GM18951 (cell line): ENCODE measurements around the gene RAB3B.

Source experiments
- POLR2A ChIP-seq: IDR thresholded peaks from 4 replicates; pipeline ENCODE4 v1.6.1; 2011; ENCODE audit warnings: mild to moderate bottlenecking; ENCODE audit not compliant: insufficient read length, insufficient read depth; ENCODE audit errors: extremely low read depth
- in situ Hi-C: fragments of 300-500 bp; cut with MboI; formaldehyde crosslinking; loops from one replicate; pipeline ENCODE4 v1.12.0; 2022; ENCODE audit warnings: low sequenced_read_pairs, mixed read lengths, inconsistent platforms; ENCODE audit not compliant: unreplicated experiment

Gene RAB3B

GRCh38 chr1:51956528-51957509 is 33.7 kb downstream of the RAB3B start:
- TF ChIP-seq POLR2A = no peak
- in situ Hi-C loops = no loop called here

- in situ Hi-C loops = no loop called here
- no peak for TF ChIP-seq POLR2A
Observed at GRCh38 chr1:51955797-51956527, 34.5 kb downstream of the RAB3B start.

GRCh38 chr1:51954783-51955182 is 35.7 kb downstream of the RAB3B start:
- TF ChIP-seq POLR2A = no peak
- in situ Hi-C loops = no loop called here

- TF ChIP-seq POLR2A = no peak
Observed at GRCh38 chr1:51953079-51953478, 37.4 kb downstream of the RAB3B start.

GRCh38 chr1:51952638-51953037 is 37.9 kb downstream of the RAB3B start:
- no peak for TF ChIP-seq POLR2A
- in situ Hi-C loops = no loop called here

More at GRCh38 chr1:51953079-51953478, 37.4 kb downstream of the RAB3B start:
- in situ Hi-C loops = no loop called here

- TF ChIP-seq POLR2A = no peak
- in situ Hi-C loops = no loop called here
Observed at GRCh38 chr1:51950701-51951100, 39.8 kb downstream of the RAB3B start.

- in situ Hi-C loops = no loop called here
- no peak for TF ChIP-seq POLR2A
Observed at GRCh38 chr1:51949014-51949702, 41.3 kb downstream of the RAB3B start.

- in situ Hi-C loops = no loop called here
- no peak for TF ChIP-seq POLR2A
Observed at GRCh38 chr1:51948491-51948915, 42.0 kb downstream of the RAB3B start.

GRCh38 chr1:51946300-51946699 is 44.2 kb downstream of the RAB3B start:
- TF ChIP-seq POLR2A = no peak
- in situ Hi-C loops = no loop called here

- in situ Hi-C loops = no loop called here
- no peak for TF ChIP-seq POLR2A
Observed at GRCh38 chr1:51945591-51945990, 44.9 kb downstream of the RAB3B start.

- in situ Hi-C loops = no loop called here
Observed at GRCh38 chr1:51942281-51942680, 48.2 kb downstream of the RAB3B start.

GRCh38 chr1:51941528-51941927 is 49.0 kb downstream of the RAB3B start:
- TF ChIP-seq POLR2A = no peak
- in situ Hi-C loops = no loop called here

More at GRCh38 chr1:51942281-51942680, 48.2 kb downstream of the RAB3B start:
- TF ChIP-seq POLR2A = no peak

GRCh38 chr1:51937112-51937511 is 53.4 kb downstream of the RAB3B start:
- in situ Hi-C loops = no loop called here
- TF ChIP-seq POLR2A = no peak
